H1 (cell line): ENCODE measurements around the gene PTH1R. TPM values are rescaled to one million over a fixed set of nuclear protein-coding genes. Genes with fewer than 3 reads are reported as not detected.

Experiments used
- CTCF ChIA-PET: fragments of 300-600 bp; sonication (Branson Sonifier 250); formaldehyde crosslinking; loops from one replicate; lab custom pipeline; 2021; ENCODE audit not compliant: partially characterized antibody; lab: Charles Lee
- POLR2A ChIA-PET: fragments of 300-600 bp; sonication (Branson Sonifier 250); formaldehyde crosslinking; loops from one replicate; lab custom pipeline; 2021; ENCODE audit warnings: inconsistent platforms; ENCODE audit not compliant: partially characterized antibody; lab: Charles Lee
- DNase-seq, 2 experiments: peaks; one replicate each; pipeline versions ENCODE4 v3.0.0 to v3.0.0-alpha.2; 2010 to 2022; ENCODE audit warnings: low spot score in 2 of 2, low read depth in 1 of 2, mixed read lengths in 1 of 2
- FAIRE-seq: peaks from 2 replicates; lab custom pipeline; 2011; peaks lifted over from hg19 to GRCh38; lab: Jason Lieb, UNC
- H2AFZ ChIP-seq: 2 replicates; pipeline ENCODE4 v1.8.1; 2012; ENCODE audit warnings: low read length, inconsistent platforms
- H2AK5ac ChIP-seq: 2 replicates; pipeline ENCODE4 v1.6.1; 2013; ENCODE audit warnings: low read depth, low read length
- H2BK120ac ChIP-seq: replicated peaks from 2 replicates; pipeline ENCODE3; 2013; ENCODE audit warnings: low read depth, low read length, inconsistent platforms
- H2BK12ac ChIP-seq: 2 replicates; pipeline ENCODE4 v1.6.1; 2013; ENCODE audit warnings: low read depth, low read length
- H2BK15ac ChIP-seq: 2 replicates; pipeline ENCODE4 v1.6.1; 2013; ENCODE audit warnings: low read length
- H2BK20ac ChIP-seq: 2 replicates; pipeline ENCODE4 v1.6.1; 2013; ENCODE audit warnings: low read length
- H2BK5ac ChIP-seq: 2 replicates; pipeline ENCODE4 v1.6.1; 2013; ENCODE audit warnings: low read depth, low read length
- H3K14ac ChIP-seq: 2 replicates; pipeline ENCODE4 v1.6.1; 2013; ENCODE audit warnings: inconsistent platforms; ENCODE audit not compliant: insufficient read length
- H3K18ac ChIP-seq: 2 replicates; pipeline ENCODE4 v1.6.1; 2013; ENCODE audit warnings: low read length; ENCODE audit errors: extremely low read depth
- H3K23ac ChIP-seq: 2 replicates; pipeline ENCODE4 v1.6.1; 2013; ENCODE audit warnings: inconsistent platforms; ENCODE audit not compliant: insufficient read length
- H3K23me2 ChIP-seq: 2 replicates; pipeline ENCODE4 v1.6.1; 2013; ENCODE audit warnings: low read depth, low read length
- H3K27ac ChIP-seq: 2 replicates; pipeline ENCODE4 v1.6.1; 2011; ENCODE audit warnings: low read depth, low read length, inconsistent platforms
- H3K27me3 ChIP-seq, 4 experiments: replicated peaks in 1 of 4; 1 replicate in 1 of 4; 2 replicates in 3 of 4; pipeline versions ENCODE4 v1.6.1 to v1.8.1; 2011 to 2013; ENCODE audit warnings: low read length in 3 of 4, mild to moderate bottlenecking in 3 of 4, inconsistent platforms in 2 of 4, mixed read lengths in 2 of 4, moderate library complexity in 1 of 4; ENCODE audit not compliant: control insufficient read depth in 3 of 4, insufficient read depth in 3 of 4; ENCODE audit errors: extremely low read depth in 1 of 4
- H3K36me3 ChIP-seq, 4 experiments: 2 replicates each; pipeline versions ENCODE4 v1.6.1 to v1.8.1; 2011 to 2013; ENCODE audit warnings: mild to moderate bottlenecking in 4 of 4, low read length in 3 of 4, moderate library complexity in 2 of 4, control low read depth in 1 of 4, inconsistent platforms in 1 of 4; ENCODE audit not compliant: insufficient read depth in 4 of 4, control insufficient read depth in 2 of 4
- H3K4ac ChIP-seq: replicated peaks from 2 replicates; pipeline ENCODE3; 2013; ENCODE audit warnings: low read length, low read depth, mixed read lengths, inconsistent platforms; ENCODE audit not compliant: insufficient read length
- H3K4me1 ChIP-seq, 4 experiments: replicated peaks in 1 of 4; 1 replicate in 1 of 4; 2 replicates in 3 of 4; pipeline versions ENCODE4 v1.6.1 to v1.8.1; 2011 to 2013; ENCODE audit warnings: low read length in 3 of 4, inconsistent platforms in 2 of 4, mixed read lengths in 1 of 4; ENCODE audit not compliant: insufficient read depth in 4 of 4, control insufficient read depth in 3 of 4
- H3K4me2 ChIP-seq, 2 experiments: 2 replicates each; pipeline versions ENCODE4 v1.6.1 to v1.8.1; 2011 to 2013; ENCODE audit warnings: low read depth in 2 of 2, low read length in 2 of 2, control low read depth in 1 of 2, inconsistent platforms in 1 of 2, mild to moderate bottlenecking in 1 of 2; ENCODE audit not compliant: insufficient read depth in 1 of 2
- H3K4me3 ChIP-seq, 4 experiments: fragments of 200-600, 300-600 bp in 1 of 4; sonication (generic), shearing (Covaris generic), sonication (Bioruptor Twin) in 1 of 4; 2 replicates each; pipeline versions ENCODE4 v1.5.1 to v1.8.1; 2011 to 2016; ENCODE audit warnings: low read length in 4 of 4, low read depth in 3 of 4, control low read depth in 2 of 4, inconsistent platforms in 2 of 4, mild to moderate bottlenecking in 2 of 4, mixed read lengths in 1 of 4, moderate library complexity in 1 of 4; ENCODE audit not compliant: insufficient read depth in 2 of 4; ENCODE audit errors: extremely low read depth in 1 of 4
- H3K56ac ChIP-seq: replicated peaks from 2 replicates; pipeline ENCODE3; 2013; ENCODE audit warnings: low read depth, mild to moderate bottlenecking, mixed read lengths, low read length, inconsistent platforms; ENCODE audit not compliant: insufficient read length
- H3K79me1 ChIP-seq: 2 replicates; pipeline ENCODE4 v1.6.1; 2013; ENCODE audit warnings: low read depth, low read length, control low read depth
- H3K79me2 ChIP-seq, 2 experiments: 2 replicates each; pipeline versions ENCODE4 v1.6.1 to v1.8.1; 2012 to 2013; ENCODE audit warnings: low read length in 2 of 2, mild to moderate bottlenecking in 2 of 2, inconsistent platforms in 1 of 2; ENCODE audit not compliant: insufficient read depth in 2 of 2, control insufficient read depth in 1 of 2
- H3K9ac ChIP-seq, 4 experiments: replicated peaks in 1 of 4; 1 replicate in 1 of 4; 2 replicates in 3 of 4; pipeline versions ENCODE4 v1.6.1 to v1.8.1; 2011 to 2013; ENCODE audit warnings: low read depth in 3 of 4, low read length in 3 of 4, control low read depth in 2 of 4, mild to moderate bottlenecking in 2 of 4, moderate library complexity in 2 of 4, inconsistent platforms in 1 of 4; ENCODE audit errors: extremely low read depth in 1 of 4
- H3K9me3 ChIP-seq, 2 experiments: 2 replicates each; pipeline versions ENCODE4 v1.6.1 to v1.8.1; 2012 to 2013; ENCODE audit warnings: mild to moderate bottlenecking in 2 of 2, moderate library complexity in 2 of 2, control low read depth in 1 of 2, inconsistent platforms in 1 of 2, low read depth in 1 of 2, low read length in 1 of 2, mixed read lengths in 1 of 2; ENCODE audit not compliant: insufficient read depth in 2 of 2
- H4K20me1 ChIP-seq, 2 experiments: replicated peaks in 1 of 2; 2 replicates each; pipeline versions ENCODE3 to v1.8.1; 2011 to 2013; ENCODE audit warnings: inconsistent platforms in 2 of 2, low read length in 2 of 2, mild to moderate bottlenecking in 1 of 2; ENCODE audit not compliant: insufficient read depth in 2 of 2, control insufficient read depth in 1 of 2
- H4K5ac ChIP-seq: 2 replicates; pipeline ENCODE4 v1.6.1; 2013; ENCODE audit warnings: low read length, low read depth, mixed read lengths, inconsistent platforms; ENCODE audit not compliant: insufficient read length
- H4K8ac ChIP-seq: 2 replicates; pipeline ENCODE4 v1.8.0; 2013; ENCODE audit warnings: mild to moderate bottlenecking, moderate library complexity, low read length, inconsistent platforms; ENCODE audit not compliant: insufficient read depth; ENCODE audit errors: extremely low read depth
- H4K91ac ChIP-seq: replicated peaks from 2 replicates; pipeline ENCODE3; 2013; ENCODE audit warnings: low read length, mixed read lengths, inconsistent platforms; ENCODE audit not compliant: insufficient read length
- KDM1A ChIP-seq: fragments of 200-600, 300-600 bp; sonication (generic); IDR thresholded peaks from 2 replicates; pipeline ENCODE4 v1.7.1; 2016; ENCODE audit warnings: mild to moderate bottlenecking, low read length, borderline replicate concordance
- RAD21 ChIP-seq, 2 experiments: IDR thresholded peaks in 1 of 2; conservative IDR thresholded peaks in 1 of 2; 2 replicates each; pipeline ENCODE4 v1.6.1; 2011; ENCODE audit warnings: low read depth in 2 of 2, low read length in 2 of 2, improper control_type of control experiment in 1 of 2, inconsistent platforms in 1 of 2, mild to moderate bottlenecking in 1 of 2, moderate library complexity in 1 of 2
- WGBS, 2 experiments: shearing (Covaris generic) in 1 of 2; methylation state at CpG; one replicate each; pipeline versions ENCODE4 v1.1.6 to v1.1.7; 2013 to 2015; ENCODE audit warnings: low lambda C conversion rate in 2 of 2, mixed read lengths in 2 of 2, inconsistent platforms in 1 of 2, low coverage in 1 of 2, missing lambda C conversion rate in 1 of 2; ENCODE audit not compliant: insufficient replicate concordance in 2 of 2, insufficient coverage in 1 of 2, insufficient read length in 1 of 2; ENCODE audit errors: extremely low coverage in 1 of 2, missing lambda C conversion rate in 1 of 2; 5-methylcytosine and 5-hydroxymethylcytosine counted together
- polyA plus RNA-seq, 7 experiments: library from polyadenylated mRNA; depleted of rRNA in 3 of 7; stranded (reverse) in 5 of 7; unstranded in 2 of 7; fragments of >200 nt in 5 of 7; fragments of 200-250 nt in 2 of 7; gene quantifications; 1 replicate in 5 of 7; 2 replicates in 1 of 7; 4 replicates in 1 of 7; pipeline versions ENCODE4 v1.2.1 to v1.2.3, GENCODE V29; 2011 to 2013; ENCODE audit warnings: missing spikeins in 2 of 7, mixed read lengths in 2 of 7
- total RNA-seq: library from RNA; stranded (reverse); fragmentation: NEBNext Ultra II Directional; extraction: Animal tissue kit (Norgen Biotek cat#: 25700); gene quantifications from 2 replicates; pipeline ENCODE4 v1.2.1, GENCODE V29; 2021

Gene PTH1R
- total and polyA plus RNA-seq, 2 of the 8 experiments (the other 6 are each of a cell fraction or from before 2014, with no cell fraction given), result 0.57 to 1.5 TPM

GRCh38 chr3:46889381-46890110 lies 12.0 kb downstream of the PTH1R start:
- peak overlapping the region; percentile 36; the same call in 1 of the 2 replicates for H2BK15ac ChIP-seq
- H4K8ac ChIP-seq, result no peak overlapping the region
- H3K9me3 ChIP-seq, result no peaks in the 10 kb centered on the region
- no peak overlapping the region for H3K9ac ChIP-seq
- H3K36me3 ChIP-seq, result no peaks in the 10 kb centered on the region
- H2BK5ac ChIP-seq, result 0 out of 2 replicates have a peak overlapping the region, but pooled peaks have one; percentile 30
- H3K79me1 ChIP-seq, result no peaks in the 10 kb centered on the region
- no peak overlapping the region for H4K91ac ChIP-seq
- H3K27me3 ChIP-seq, result peaks cover 31 to 82% (median 68%) of the 10 kb centered on the region in 4 experiments
- ChIA-PET CTCF (interaction anchor here (0.5 to 13.1 kb wide), 18 partner anchors 7 to 613 kb away, joined by 3 to 88 read pairs (median 4); partner anchors contain the start of gene PTH1R), POLR2A (interaction anchor here (1.0 kb wide), 1 partner anchor 9 kb away, joined by 4 read pairs; no protein-coding TSS in a partner anchor)
- whole genome bisulfite sequencing, 2 experiments, result 97% methylated on average over 5 of the region's 6 CpGs; no CpG with 5 or more reads in 1 of the 2 experiments
- no peaks in the 10 kb centered on the region for H3K79me2 ChIP-seq
- peak overlapping the region; percentile 80; the same call in 1 of the 2 replicates for H2BK20ac ChIP-seq
- H2BK120ac ChIP-seq, result no peak overlapping the region
- H3K4me3 ChIP-seq, result no peak overlapping the region
- no peak overlapping the region for H3K27ac ChIP-seq
- no peak overlapping the region for H3K4ac ChIP-seq
- H2BK12ac ChIP-seq, result peak overlapping the region; percentile 75; the same call in 1 of the 2 replicates
- peaks cover 4% of the 10 kb centered on the region; the same call in 1 of the 2 replicates for H3K23me2 ChIP-seq
- H2AK5ac ChIP-seq, result peak overlapping the region; percentile 97
- H2AFZ ChIP-seq, result no peak overlapping the region
- DNase-seq (no peak), FAIRE-seq (no peak)
- H3K4me1 ChIP-seq, result peaks cover 4 to 23% (median 17%) of the 10 kb centered on the region in 4 experiments
- peaks cover 0 to 9% of the 10 kb centered on the region in 2 experiments for H4K20me1 ChIP-seq
- no peak overlapping the region for H4K5ac ChIP-seq
- no peak overlapping the region for H3K14ac ChIP-seq
- peak; percentile 47; the same call in 1 of the 2 replicates for TF ChIP-seq KDM1A
- no peak for TF ChIP-seq RAD21 (IDR thresholded peaks at IDR 0.05 in 1 of 2, conservative IDR thresholded peaks at IDR 0.05 in 1 of 2; ENCODE audit: low read depth in 2 of 2, low read length in 2 of 2)
- H3K23ac ChIP-seq, result no peak overlapping the region
- no peak overlapping the region for H3K56ac ChIP-seq
- H3K4me2 ChIP-seq, result no peak overlapping the region
- no peak overlapping the region; the same call in 1 of the 2 replicates for H3K18ac ChIP-seq
